ENCODE results near the gene USP3. TPM values are rescaled to one million over a fixed set of nuclear protein-coding genes. Genes with fewer than 3 reads are reported as not detected.

USP3 gene
- total RNA-seq, 1 donor from 2014 or later, result 83.2 TPM

DNA sequence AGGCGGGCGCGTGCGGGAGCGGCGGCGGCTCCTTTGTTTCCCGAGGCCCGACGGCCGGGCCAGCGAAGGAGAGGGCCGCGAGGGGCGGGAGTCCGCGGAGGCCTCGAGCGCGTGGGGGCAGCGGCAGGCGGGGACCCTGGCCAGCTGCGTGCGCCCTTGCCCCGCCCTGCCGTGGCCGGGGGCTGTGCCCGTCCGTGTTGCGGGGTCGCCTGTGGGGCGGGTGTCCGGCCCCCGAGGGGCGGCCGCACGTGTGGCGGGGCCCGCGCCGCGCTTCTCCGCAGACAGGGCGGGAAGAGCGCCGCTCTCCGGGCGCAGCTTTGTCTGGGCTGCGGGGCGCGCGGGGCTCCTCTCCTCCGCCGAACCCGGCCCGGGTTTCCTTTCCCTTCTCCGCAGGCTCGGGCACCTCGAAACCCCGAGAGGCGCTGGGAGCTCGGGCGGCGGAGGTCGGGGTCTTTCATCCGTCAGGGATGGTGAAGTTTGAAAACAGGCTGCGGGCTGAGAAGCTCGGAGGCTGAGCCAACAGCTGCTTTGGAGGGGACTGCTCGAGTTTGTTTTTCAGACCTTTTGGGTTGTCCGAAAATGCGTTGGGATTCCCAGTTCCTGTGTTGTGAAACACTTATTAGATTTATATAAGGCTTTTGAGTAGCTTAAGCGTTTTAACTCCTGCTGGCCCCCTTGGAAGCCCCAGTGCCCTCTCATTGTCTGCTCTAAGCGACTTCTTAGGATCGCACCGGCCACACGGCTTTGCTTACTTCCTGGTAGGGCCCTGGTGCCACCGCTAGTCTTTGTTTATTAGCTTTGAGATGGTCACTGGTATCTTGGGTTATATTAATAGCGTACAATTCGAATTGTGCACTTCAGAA, 817 bp downstream of the USP3 start:
- FAIRE-seq (no peak), DNase-seq (ENCODE audit: low read depth) (peak; percentile 45)
- TF ChIP-seq, protein P1, sequence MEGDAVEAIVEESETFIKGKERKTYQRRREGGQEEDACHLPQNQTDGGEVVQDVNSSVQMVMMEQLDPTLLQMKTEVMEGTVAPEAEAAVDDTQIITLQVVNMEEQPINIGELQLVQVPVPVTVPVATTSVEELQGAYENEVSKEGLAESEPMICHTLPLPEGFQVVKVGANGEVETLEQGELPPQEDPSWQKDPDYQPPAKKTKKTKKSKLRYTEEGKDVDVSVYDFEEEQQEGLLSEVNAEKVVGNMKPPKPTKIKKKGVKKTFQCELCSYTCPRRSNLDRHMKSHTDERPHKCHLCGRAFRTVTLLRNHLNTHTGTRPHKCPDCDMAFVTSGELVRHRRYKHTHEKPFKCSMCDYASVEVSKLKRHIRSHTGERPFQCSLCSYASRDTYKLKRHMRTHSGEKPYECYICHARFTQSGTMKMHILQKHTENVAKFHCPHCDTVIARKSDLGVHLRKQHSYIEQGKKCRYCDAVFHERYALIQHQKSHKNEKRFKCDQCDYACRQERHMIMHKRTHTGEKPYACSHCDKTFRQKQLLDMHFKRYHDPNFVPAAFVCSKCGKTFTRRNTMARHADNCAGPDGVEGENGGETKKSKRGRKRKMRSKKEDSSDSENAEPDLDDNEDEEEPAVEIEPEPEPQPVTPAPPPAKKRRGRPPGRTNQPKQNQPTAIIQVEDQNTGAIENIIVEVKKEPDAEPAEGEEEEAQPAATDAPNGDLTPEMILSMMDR (IDR thresholded peaks at IDR 0.05; ENCODE audit: insufficient read depth, low read length, severe bottlenecking), result peak; percentile 25
- H3K27me3 ChIP-seq (ENCODE audit: control insufficient read depth, insufficient read depth, low read length), result no peaks in the 10 kb centered on the region
- peak overlapping the region; percentile 88 for H3K4me3 ChIP-seq (ENCODE audit: low read depth, low read length)
- no peaks in the 10 kb centered on the region for H3K36me3 ChIP-seq (ENCODE audit: control insufficient read depth, insufficient read depth, low read length)

DNA sequence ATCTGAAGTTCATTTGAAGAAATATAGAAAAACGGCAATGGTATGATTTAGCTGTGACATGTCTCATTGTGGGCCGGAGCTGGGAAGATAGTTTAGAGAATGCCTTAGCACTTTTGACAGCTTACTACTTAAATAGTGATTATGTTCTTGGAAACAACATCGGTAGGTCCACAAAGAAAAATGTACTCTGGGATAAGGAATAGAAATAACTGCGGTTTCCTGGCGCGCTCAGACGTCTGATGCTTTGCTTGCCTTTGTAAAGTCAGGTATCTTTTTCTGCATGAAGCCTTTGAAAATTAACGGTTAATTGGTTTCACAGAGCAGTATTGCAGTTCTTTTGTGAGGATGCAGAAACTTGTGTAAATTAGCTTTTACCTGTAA, 1.4 kb downstream of the USP3 start:
- TF ChIP-seq, protein P1 (IDR thresholded peaks at IDR 0.05; ENCODE audit: insufficient read depth, low read length, severe bottlenecking), result no peak
- Histone ChIP-seq H3K27me3 (ENCODE audit: control insufficient read depth, insufficient read depth, low read length) (no peaks in the 10 kb centered on the region), H3K4me3 (ENCODE audit: low read depth, low read length) (peak overlapping the region; percentile 88), H3K36me3 (ENCODE audit: control insufficient read depth, insufficient read depth, low read length) (no peaks in the 10 kb centered on the region)
- DNase-seq (ENCODE audit: low read depth), result no peak
- FAIRE-seq, result no peak

DNA sequence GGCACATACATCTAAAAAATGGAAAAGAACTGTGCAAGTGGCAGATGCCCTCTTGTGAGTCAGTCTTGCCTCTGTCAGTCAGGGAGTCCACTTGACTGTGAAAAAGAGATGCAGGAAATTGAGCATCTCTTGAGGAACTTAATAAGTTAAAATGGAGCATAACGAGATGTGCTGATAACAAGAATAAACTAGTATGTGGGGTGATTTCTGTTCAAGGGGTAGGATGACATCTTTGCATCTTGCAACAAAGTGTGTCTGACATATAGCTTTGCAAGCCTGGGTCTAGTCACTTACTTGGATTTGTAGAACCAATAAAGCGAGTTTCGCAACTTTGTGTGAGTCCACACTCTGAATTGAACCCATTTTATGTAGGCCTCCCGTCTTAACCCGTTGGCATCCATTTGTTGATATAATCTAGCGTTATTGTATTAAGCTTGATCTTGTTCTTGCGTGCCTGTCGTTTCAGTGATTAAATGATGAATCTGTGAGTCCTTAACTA, 2.2 kb downstream of the USP3 start:
- TF ChIP-seq, protein P1 (IDR thresholded peaks at IDR 0.05; ENCODE audit: insufficient read depth, low read length, severe bottlenecking), result no peak
- H3K4me3 ChIP-seq (ENCODE audit: low read depth, low read length), result peak overlapping the region; percentile 88
- no peaks in the 10 kb centered on the region for H3K36me3 ChIP-seq (ENCODE audit: control insufficient read depth, insufficient read depth, low read length)
- FAIRE-seq (no peak), DNase-seq (ENCODE audit: low read depth) (peak; percentile 65)
- H3K27me3 ChIP-seq (ENCODE audit: control insufficient read depth, insufficient read depth, low read length), result no peaks in the 10 kb centered on the region

DNA sequence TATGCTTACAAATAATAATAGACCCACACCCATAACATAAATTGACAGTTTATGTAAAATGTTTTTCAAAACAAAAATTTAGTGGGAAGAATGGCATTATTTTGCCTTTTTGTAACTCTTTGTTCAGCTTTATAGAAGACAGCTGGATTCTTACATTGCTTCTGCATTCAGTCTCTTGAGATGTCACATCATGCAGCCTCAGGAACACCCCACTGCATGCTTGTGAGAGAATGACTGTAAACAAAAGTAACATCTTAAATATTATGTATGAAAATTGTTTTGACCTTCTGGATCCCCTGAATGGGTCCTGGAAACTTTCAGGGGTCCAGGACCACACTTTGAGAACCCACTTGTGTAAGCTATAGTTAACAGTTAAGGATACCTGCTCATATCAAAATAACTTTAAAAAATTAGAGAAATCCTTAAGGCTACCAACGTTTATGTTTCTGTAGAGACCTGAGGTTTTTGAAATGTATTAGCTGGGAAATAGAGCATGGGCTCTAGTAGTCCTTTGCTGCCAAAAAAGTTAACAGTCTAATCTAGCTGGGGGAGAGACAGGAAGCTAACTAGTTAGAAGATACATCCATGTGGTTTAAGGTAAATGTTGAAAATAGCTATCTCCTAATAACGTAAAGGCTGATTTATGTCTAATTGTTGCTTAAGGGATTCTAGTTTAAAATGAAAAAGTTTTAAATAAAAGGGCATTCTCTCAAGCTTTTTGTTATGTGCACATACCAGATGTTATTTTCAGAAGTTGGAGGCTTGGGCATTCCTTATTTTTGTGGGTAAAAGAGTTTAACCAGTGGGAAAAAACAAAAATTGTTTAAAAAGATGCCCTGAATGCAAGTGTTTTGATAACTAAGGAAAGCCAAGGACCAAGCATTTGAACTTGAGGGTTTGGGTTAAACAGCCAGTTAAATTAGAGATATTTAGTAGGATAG, 3.8 kb downstream of the USP3 start:
- TF ChIP-seq, protein P1 (IDR thresholded peaks at IDR 0.05; ENCODE audit: insufficient read depth, low read length, severe bottlenecking), result no peak
- H3K27me3 ChIP-seq (ENCODE audit: control insufficient read depth, insufficient read depth, low read length), result no peaks in the 10 kb centered on the region
- no peak for DNase-seq (ENCODE audit: low read depth)
- no peaks in the 10 kb centered on the region for H3K36me3 ChIP-seq (ENCODE audit: control insufficient read depth, insufficient read depth, low read length)
- no peak overlapping the region for H3K4me3 ChIP-seq (ENCODE audit: low read depth, low read length)
- FAIRE-seq, result no peak

DNA sequence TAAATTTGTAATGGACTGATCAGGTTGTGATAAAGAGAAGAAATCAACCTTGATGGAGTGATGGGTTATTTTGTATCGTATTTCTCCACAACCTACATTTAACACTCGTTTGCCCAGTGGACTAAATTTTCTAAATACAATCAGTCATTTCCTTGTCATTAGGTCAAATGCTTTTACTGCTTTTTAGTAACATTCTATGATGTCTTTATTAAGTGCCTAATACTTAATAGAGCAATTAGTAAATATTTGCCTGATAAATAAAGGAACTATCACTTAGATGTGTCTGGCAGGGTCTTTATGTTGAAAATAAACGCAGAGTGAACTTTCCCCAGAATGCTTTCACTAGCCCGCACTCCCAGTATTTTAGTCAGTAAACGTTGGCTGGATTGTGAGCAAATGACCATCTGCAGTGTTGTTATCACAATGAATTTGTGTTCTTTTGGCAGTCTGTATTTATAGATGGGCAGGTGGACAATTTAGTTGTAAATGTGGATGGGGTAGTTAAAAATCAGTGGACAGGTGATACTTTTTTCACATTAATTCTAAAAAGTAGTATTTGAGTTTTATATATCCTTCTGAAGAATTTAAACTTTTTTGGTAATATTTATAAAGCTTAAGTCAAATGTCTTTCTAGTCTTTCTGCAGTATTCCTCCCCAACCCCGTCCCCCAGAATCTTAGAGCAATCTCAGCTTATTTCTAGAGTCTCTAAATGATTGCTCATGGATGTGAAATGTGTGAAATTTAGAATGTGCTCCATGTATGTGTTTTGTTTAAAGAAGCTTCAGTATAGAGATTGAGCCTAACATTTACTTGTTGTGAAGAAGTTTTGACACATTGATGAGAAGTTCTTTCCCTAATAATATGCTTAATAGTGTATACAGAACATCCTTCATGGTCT, 4.9 kb downstream of the USP3 start:
- no peak for FAIRE-seq
- H3K4me3 ChIP-seq (ENCODE audit: low read depth, low read length), result no peak overlapping the region

More for the DNA sequence above, 4.9 kb downstream of the USP3 start:
- no peak for DNase-seq (ENCODE audit: low read depth)
- H3K27me3 ChIP-seq (ENCODE audit: control insufficient read depth, insufficient read depth, low read length), result no peaks in the 10 kb centered on the region
- no peaks in the 10 kb centered on the region for H3K36me3 ChIP-seq (ENCODE audit: control insufficient read depth, insufficient read depth, low read length)
- TF ChIP-seq, protein P1 (IDR thresholded peaks at IDR 0.05; ENCODE audit: insufficient read depth, low read length, severe bottlenecking), result no peak

Data from bronchial epithelial cell (primary cell).